OCI-LY7 (cell line): ENCODE measurements around the gene PRPF18. TPM values are rescaled to one million over a fixed set of nuclear protein-coding genes. Genes with fewer than 3 reads are reported as not detected.

Experiments used
- BruUV-seq: library from RNA; stranded (reverse); fragments of 400-500 nt; replicated peaks from 2 replicates; lab custom pipeline; 2021; lab: Mats Ljungman, UMichigan
- CTCF ChIA-PET: fragments of 300-600 bp; sonication (Branson Sonifier 250); formaldehyde crosslinking; loops from one replicate; lab custom pipeline; 2022; ENCODE audit warnings: antibody characterized with exemption; ENCODE audit not compliant: unreplicated experiment; lab: Charles Lee
- POLR2A ChIA-PET: fragments of 300-600 bp; sonication (Branson Sonifier 250); formaldehyde crosslinking; loops from one replicate; lab custom pipeline; 2022; ENCODE audit warnings: antibody characterized with exemption; lab: Charles Lee
- DNase-seq: peaks from one replicate; pipeline ENCODE4 v3.0.0-alpha.2; 2015; ENCODE audit warnings: low spot score
- H2AFZ ChIP-seq: fragments of 200-600 bp; sonication (generic), shearing (Covaris generic); 2 replicates; pipeline ENCODE4 v1.6.1; 2014; ENCODE audit warnings: mild to moderate bottlenecking, antibody characterized with exemption, low read length, moderate library complexity
- H3K27ac ChIP-seq: fragments of 200-600 bp; sonication (generic); 2 replicates; pipeline ENCODE4 v1.5.1; 2014; ENCODE audit warnings: mixed run types, low read depth, mild to moderate bottlenecking, moderate library complexity, low read length, inconsistent platforms; ENCODE audit not compliant: poor library complexity, severe bottlenecking
- H3K36me3 ChIP-seq: fragments of 200-600 bp; sonication (generic); 2 replicates; pipeline ENCODE4 v1.6.1; 2014; ENCODE audit warnings: mild to moderate bottlenecking, antibody characterized with exemption, low read length, moderate library complexity, mixed read lengths; ENCODE audit not compliant: insufficient read depth
- H3K4me1 ChIP-seq: fragments of 200-600 bp; sonication (generic); 2 replicates; pipeline ENCODE4 v1.5.1; 2014; ENCODE audit warnings: mild to moderate bottlenecking, low read length; ENCODE audit not compliant: insufficient read depth, poor library complexity, severe bottlenecking
- H3K4me2 ChIP-seq: fragments of 200-600 bp; sonication (generic); 2 replicates; pipeline ENCODE4 v1.6.1; 2014; ENCODE audit warnings: mild to moderate bottlenecking, low read length
- H3K4me3 ChIP-seq: fragments of 200-600 bp; sonication (generic); 2 replicates; pipeline ENCODE4 v1.5.1; 2014; ENCODE audit warnings: mild to moderate bottlenecking, low read depth, low read length; ENCODE audit not compliant: poor library complexity, severe bottlenecking
- H3K79me2 ChIP-seq: fragments of 200-600 bp; sonication (generic); 2 replicates; pipeline ENCODE4 v1.6.1; 2016; ENCODE audit warnings: low read depth, mild to moderate bottlenecking, low read length, moderate library complexity, mixed read lengths; ENCODE audit not compliant: insufficient read depth
- H3K9me2 ChIP-seq: fragments of 200-600 bp; sonication (generic); 2 replicates; pipeline ENCODE4 v1.6.1; 2016; ENCODE audit warnings: mild to moderate bottlenecking, low read length, mixed read lengths; ENCODE audit not compliant: insufficient read depth
- H3K9me3 ChIP-seq: fragments of 200-600 bp; sonication (generic); 2 replicates; pipeline ENCODE4 v1.6.1; 2014; ENCODE audit warnings: mild to moderate bottlenecking, mixed run types, low read length, mixed read lengths
- H4K20me1 ChIP-seq: fragments of 200-600 bp; sonication (generic); 2 replicates; pipeline ENCODE4 v1.6.1; 2014; ENCODE audit warnings: mild to moderate bottlenecking, antibody characterized with exemption, low read length, moderate library complexity, mixed read lengths; ENCODE audit not compliant: insufficient read depth
- CTCF ChIP-seq: fragments of 200-600 bp; sonication (generic); conservative IDR thresholded peaks from 2 replicates; pipeline ENCODE4 v1.5.1; 2014; ENCODE audit warnings: mild to moderate bottlenecking, antibody characterized with exemption, low read length, moderate library complexity, mixed read lengths
- EZH2phosphoT487 ChIP-seq: fragments of 200-600 bp; sonication (generic); IDR thresholded peaks from 2 replicates; pipeline ENCODE4 v1.6.1; 2018; ENCODE audit warnings: low read depth, borderline replicate concordance, mild to moderate bottlenecking, mixed run types, antibody characterized with exemption, low read length, moderate library complexity, mixed read lengths
- intact Hi-C: fragments of 100-400 bp; cut with micrococcal nuclease; formaldehyde crosslinking; loops from one replicate; pipeline ENCODE4 v1.10.0; 2022; ENCODE audit not compliant: unreplicated experiment
- total RNA-seq, 2 experiments: library from RNA; depleted of rRNA in 1 of 2; stranded (reverse); fragments of >200 nt in 1 of 2; shearing (Covaris generic) in 1 of 2; gene quantifications; 2 replicates each; pipeline ENCODE4 v1.2.3, GENCODE V29; 2014 to 2022

The PRPF18 gene
- total RNA-seq, 2 experiments from 2014 or later, result 21.1 to 23.3 TPM

GRCh38 chr10:13614530-13615332 is 28.0 kb downstream of the PRPF18 start:
- H3K4me3 ChIP-seq, result no peak overlapping the region
- H2AFZ ChIP-seq, result no peak overlapping the region
- TF ChIP-seq CTCF (no peak), EZH2phosphoT487 (no peak)
- no TSS peak for BruUV-seq
- no peaks in the 10 kb centered on the region for H3K9me2 ChIP-seq
- intact Hi-C loops, result no loop called here
- no peaks in the 10 kb centered on the region for H3K4me1 ChIP-seq
- DNase-seq, result no peak
- peaks cover 42% of the 10 kb centered on the region for H3K36me3 ChIP-seq
- H3K9me3 ChIP-seq, result no peaks in the 10 kb centered on the region
- CTCF ChIA-PET, result no interaction called here
- no peaks in the 10 kb centered on the region for H3K79me2 ChIP-seq
- no peak overlapping the region for H3K27ac ChIP-seq
- POLR2A ChIA-PET, result interaction anchor here (0.6 to 0.7 kb wide), 2 partner anchors 12 to 65 kb away, joined by 3 read pairs; no protein-coding TSS in a partner anchor
- H4K20me1 ChIP-seq, result no peaks in the 10 kb centered on the region
- H3K4me2 ChIP-seq, result no peak overlapping the region

GRCh38 chr10:13615650-13616300 is 29.0 kb downstream of the PRPF18 start:
- peaks cover 38% of the 10 kb centered on the region for H3K36me3 ChIP-seq
- H3K4me2 ChIP-seq, result no peak overlapping the region
- DNase-seq, result no peak
- no peaks in the 10 kb centered on the region for H4K20me1 ChIP-seq
- CTCF ChIA-PET, result no interaction called here
- H3K9me2 ChIP-seq, result no peaks in the 10 kb centered on the region
- POLR2A ChIA-PET, result interaction anchor here (0.6 to 0.7 kb wide), 3 partner anchors 11 to 165 kb away, joined by 3 read pairs; no protein-coding TSS in a partner anchor
- no peak overlapping the region for H3K27ac ChIP-seq
- H3K79me2 ChIP-seq, result no peaks in the 10 kb centered on the region
- no peak overlapping the region for H3K4me3 ChIP-seq
- H3K4me1 ChIP-seq, result no peaks in the 10 kb centered on the region
- BruUV-seq, result no TSS peak
- TF ChIP-seq CTCF, result no peak
- no peaks in the 10 kb centered on the region for H3K9me3 ChIP-seq
- no peak overlapping the region for H2AFZ ChIP-seq
- intact Hi-C loops, result no loop called here
